HEK293 (cell line): Measurements from ENCODE around the gene SLC9C1.

Experiments used
- CTCF ChIA-PET: fragments of 350-600 bp; formaldehyde crosslinking; extraction: SDS; loops from one replicate; lab custom pipeline; 2021; ENCODE audit warnings: antibody characterized with exemption; lab: Yijun Ruan, JAX
- POLR2A ChIA-PET: fragments of 300-600 bp; formaldehyde crosslinking; extraction: SDS; loops from one replicate; lab custom pipeline; 2020; ENCODE audit warnings: antibody characterized with exemption, inconsistent platforms; lab: Yijun Ruan, JAX
- H3K27ac ChIP-seq: fragments of 200-500 bp; sonication (Bioruptor generic); 2 replicates; pipeline ENCODE4 v1.5.1; 2014; ENCODE audit warnings: low read depth, low read length, control low read depth, inconsistent platforms; ENCODE audit errors: extremely low read depth
- H3K36me3 ChIP-seq, 2 experiments: fragments of 200-500 bp in 1 of 2; sonication (Bioruptor generic) in 1 of 2; 1 replicate in 1 of 2; 2 replicates in 1 of 2; pipeline ENCODE4 v1.5.1; 2014 to 2017; ENCODE audit warnings: inconsistent platforms in 2 of 2, low read length in 2 of 2; ENCODE audit not compliant: control insufficient read depth in 2 of 2, insufficient read depth in 1 of 2
- H3K4me1 ChIP-seq: fragments of 200-500 bp; sonication (Bioruptor generic); 2 replicates; pipeline ENCODE4 v1.5.1; 2014; ENCODE audit warnings: mild to moderate bottlenecking, low read length, inconsistent platforms; ENCODE audit not compliant: control insufficient read depth, insufficient read depth
- H3K4me3 ChIP-seq: 2 replicates; pipeline ENCODE4 v1.5.1; 2011; ENCODE audit warnings: low read depth, mild to moderate bottlenecking, control low read depth, low read length, moderate library complexity
- H3K9me3 ChIP-seq: fragments of 200-500 bp; sonication (Bioruptor generic); 2 replicates; pipeline ENCODE4 v1.5.1; 2014; ENCODE audit warnings: low read depth, low read length, inconsistent platforms; ENCODE audit not compliant: control insufficient read depth, insufficient read depth
- KLF17 ChIP-seq: fragments of 450-650 bp; formaldehyde crosslinking; IDR thresholded peaks from 2 replicates; pipeline ENCODE4 v1.5.1; 2016; ENCODE audit warnings: missing biosample characterization, missing genetic modification characterization
- PRDM2 ChIP-seq: fragments of 450-650 bp; formaldehyde crosslinking; IDR thresholded peaks from 2 replicates; pipeline ENCODE4 v1.5.1; 2016; ENCODE audit warnings: missing biosample characterization, missing genetic modification characterization, borderline replicate concordance
- REPIN1 ChIP-seq: fragments of 450-650 bp; formaldehyde crosslinking; IDR thresholded peaks from 2 replicates; pipeline ENCODE4 v1.5.1; 2017; ENCODE audit warnings: missing biosample characterization, missing genetic modification characterization, low read depth
- ZBTB6 ChIP-seq: fragments of 450-650 bp; formaldehyde crosslinking; IDR thresholded peaks from 2 replicates; pipeline ENCODE4 v1.5.1; 2017; ENCODE audit warnings: missing biosample characterization, missing genetic modification characterization
- ZNF175 ChIP-seq: fragments of 450-650 bp; formaldehyde crosslinking; IDR thresholded peaks from 2 replicates; pipeline ENCODE4 v1.5.1; 2016; ENCODE audit warnings: missing biosample characterization, missing genetic modification characterization
- ZNF280D ChIP-seq: fragments of 450-650 bp; formaldehyde crosslinking; IDR thresholded peaks from 2 replicates; pipeline ENCODE4 v1.5.1; 2016; ENCODE audit warnings: missing biosample characterization, missing genetic modification characterization
- ZNF433 ChIP-seq: fragments of 450-650 bp; formaldehyde crosslinking; IDR thresholded peaks from 2 replicates; pipeline ENCODE4 v1.5.1; 2016; ENCODE audit warnings: missing biosample characterization, missing genetic modification characterization, low read depth
- ZNF48 ChIP-seq: fragments of 450-650 bp; formaldehyde crosslinking; IDR thresholded peaks from 2 replicates; pipeline ENCODE4 v1.5.1; 2016; ENCODE audit warnings: missing biosample characterization, missing genetic modification characterization
- ZNF514 ChIP-seq: fragments of 450-650 bp; formaldehyde crosslinking; IDR thresholded peaks from 2 replicates; pipeline ENCODE4 v1.5.1; 2016; ENCODE audit warnings: missing biosample characterization, missing genetic modification characterization
- ZNF518A ChIP-seq: fragments of 450-650 bp; formaldehyde crosslinking; conservative IDR thresholded peaks from 2 replicates; pipeline ENCODE4 v1.5.1; 2016; ENCODE audit warnings: low read depth, missing biosample characterization, missing genetic modification characterization
- ZNF561 ChIP-seq: fragments of 450-650 bp; IDR thresholded peaks from 2 replicates; pipeline ENCODE4 v1.5.1; 2018; ENCODE audit warnings: missing biosample characterization, missing genetic modification characterization, borderline replicate concordance
- ZNF600 ChIP-seq: fragments of 450-650 bp; formaldehyde crosslinking; IDR thresholded peaks from 2 replicates; pipeline ENCODE4 v1.5.1; 2016; ENCODE audit warnings: missing biosample characterization, missing genetic modification characterization
- ZNF626 ChIP-seq: fragments of 450-650 bp; sonication (Bioruptor Pico); formaldehyde crosslinking; IDR thresholded peaks from 2 replicates; pipeline ENCODE4 v1.5.1; 2018; ENCODE audit warnings: missing biosample characterization, missing genetic modification characterization, inconsistent platforms
- ZNF629 ChIP-seq: fragments of 450-650 bp; formaldehyde crosslinking; IDR thresholded peaks from 2 replicates; pipeline ENCODE4 v1.5.1; 2017; ENCODE audit warnings: missing biosample characterization, missing genetic modification characterization
- ZSCAN23 ChIP-seq: fragments of 450-650 bp; formaldehyde crosslinking; IDR thresholded peaks from 2 replicates; pipeline ENCODE4 v1.5.1; 2016; ENCODE audit warnings: missing biosample characterization, missing genetic modification characterization

Gene SLC9C1

GRCh38 chr3:112253301-112253971 lies 40.6 kb downstream of the SLC9C1 start:
- POLR2A ChIA-PET = no interaction called here
- TF ChIP-seq ZNF433 (peak; percentile 93), ZBTB6 (no peak)
- CTCF ChIA-PET = no interaction called here

GRCh38 chr3:112247900-112248299 lies 46.1 kb downstream of the SLC9C1 start:
- Histone ChIP-seq H3K27ac (no peak overlapping the region), H3K36me3 (no peaks in the 10 kb centered on the region), H3K9me3 (no peaks in the 10 kb centered on the region), H3K4me3 (no peak overlapping the region), H3K4me1 (no peaks in the 10 kb centered on the region)
- CTCF ChIA-PET = no interaction called here
- POLR2A ChIA-PET = no interaction called here
- TF ChIP-seq ZNF280D (tag by site-specific recombination) (no peak), ZNF629 (tag by site-specific recombination) (no peak), ZNF518A (tag by site-specific recombination) (no peak), REPIN1 (no peak), ZNF175 (no peak), ZNF48 (no peak), ZNF561 (tag by site-specific recombination) (no peak)
- TF ChIP-seq, all 188 proteins: peak for 0

More at GRCh38 chr3:112253301-112253971, 40.6 kb downstream of the SLC9C1 start:
- Histone ChIP-seq H3K36me3 (no peaks in the 10 kb centered on the region), H3K9me3 (no peaks in the 10 kb centered on the region), H3K4me3 (no peak overlapping the region), H3K27ac (no peak overlapping the region), H3K4me1 (no peaks in the 10 kb centered on the region)

- no peak overlapping the region for H3K27ac ChIP-seq
- ChIA-PET POLR2A (no interaction called here), CTCF (no interaction called here)
- no peak overlapping the region for H3K4me3 ChIP-seq
- H3K36me3 ChIP-seq = no peaks in the 10 kb centered on the region
- no peaks in the 10 kb centered on the region for H3K4me1 ChIP-seq
- no peaks in the 10 kb centered on the region for H3K9me3 ChIP-seq
- TF ChIP-seq KLF17 (tag by site-specific recombination) = no peak
- TF ChIP-seq ZNF514 (tag by site-specific recombination) = no peak
- TF ChIP-seq ZNF600 = no peak
- no peak for TF ChIP-seq ZNF626
- no peak for TF ChIP-seq ZSCAN23 (tag by site-specific recombination)
- TF ChIP-seq PRDM2 (tag by site-specific recombination) = no peak
Measured at GRCh38 chr3:112247350-112247749, 46.7 kb downstream of the SLC9C1 start.
